ENCODE measurements around the gene TRDMT1. TPM values are rescaled to one million over a fixed set of nuclear protein-coding genes. Genes with fewer than 3 reads are reported as not detected.

The TRDMT1 gene
- total RNA-seq, 4 donors from 2014 or later: 4.0 to 24.8 (median 6.4) TPM

GRCh38 chr10:17234431-17234945, 33.0 kb upstream of the TRDMT1 start:
- Histone ChIP-seq H3K4me3 (peak overlapping the region in 1 of 4 donors; percentile 2), H3K27me3 (no peaks in the 10 kb centered on the region), H3K9me3 (no peaks in the 10 kb centered on the region), H3K27ac (peak overlapping the region in 2 of 4 donors; percentile 25 to 39), H3K4me1 (peaks cover 0 to 31% (median 6%) of the 10 kb centered on the region in 4 donors), H3K36me3 (peaks cover 0 to 46% (median 4%) of the 10 kb centered on the region in 3 donors)
- no peak for TF ChIP-seq POLR2A (IDR thresholded peaks at IDR 0.05)
- no peak for TF ChIP-seq CTCF (IDR thresholded peaks at IDR 0.05)
- no peak for DNase-seq

GRCh38 chr10:17233286-17233991, 32.0 kb upstream of the TRDMT1 start:
- H3K36me3 ChIP-seq: peaks cover 0 to 46% (median 4%) of the 10 kb centered on the region in 3 donors
- H3K9me3 ChIP-seq: no peaks in the 10 kb centered on the region
- peaks cover 0 to 37% (median 6%) of the 10 kb centered on the region in 4 donors for H3K4me1 ChIP-seq
- TF ChIP-seq CTCF (IDR thresholded peaks at IDR 0.05) (no peak), POLR2A (IDR thresholded peaks at IDR 0.05) (no peak)
- H3K27ac ChIP-seq: peak overlapping the region in 3 of 4 donors; percentile 13 to 36 (median 29)
- DNase-seq: no peak
- H3K4me3 ChIP-seq: peak overlapping the region in 1 of 4 donors; percentile 89
- H3K27me3 ChIP-seq: peaks cover 0 to 4% of the 10 kb centered on the region in 2 donors

- TF ChIP-seq CTCF (IDR thresholded peaks at IDR 0.05) (no peak), POLR2A (IDR thresholded peaks at IDR 0.05) (no peak)
- Histone ChIP-seq H3K4me3 (peak overlapping the region in 2 of 4 donors; percentile 11 to 89), H3K36me3 (peaks cover 0 to 46% (median 4%) of the 10 kb centered on the region in 3 donors), H3K27me3 (peaks cover 0 to 4% of the 10 kb centered on the region in 2 donors), H3K9me3 (no peaks in the 10 kb centered on the region), H3K4me1 (peaks cover 0 to 37% (median 6%) of the 10 kb centered on the region in 4 donors), H3K27ac (peak overlapping the region in 2 of 4 donors; percentile 26 to 99)
- no peak for DNase-seq
Observed at GRCh38 chr10:17232276-17232960, 30.9 kb upstream of the TRDMT1 start.

- H3K4me3 ChIP-seq: peak overlapping the region in 1 of 4 donors; percentile 89
- no peaks in the 10 kb centered on the region for H3K9me3 ChIP-seq
- peak overlapping the region in 3 of 4 donors; percentile 26 to 99 (median 95) for H3K27ac ChIP-seq
- TF ChIP-seq CTCF (IDR thresholded peaks at IDR 0.05): no peak
- no peak for TF ChIP-seq POLR2A (IDR thresholded peaks at IDR 0.05)
- peaks cover 0 to 4% of the 10 kb centered on the region in 2 donors for H3K27me3 ChIP-seq
- peaks cover 0 to 43% (median 4%) of the 10 kb centered on the region in 3 donors for H3K36me3 ChIP-seq
- no peak for DNase-seq
- H3K4me1 ChIP-seq: peaks cover 0 to 41% (median 10%) of the 10 kb centered on the region in 4 donors
Observed at GRCh38 chr10:17231788-17232187, 30.3 kb upstream of the TRDMT1 start.

GRCh38 chr10:17229967-17230682, 28.7 kb upstream of the TRDMT1 start:
- peaks cover 0 to 4% of the 10 kb centered on the region in 2 donors for H3K27me3 ChIP-seq

More at GRCh38 chr10:17229967-17230682, 28.7 kb upstream of the TRDMT1 start:
- TF ChIP-seq CTCF (IDR thresholded peaks at IDR 0.05) (peak in 1 of 6 experiments; percentile 47), POLR2A (IDR thresholded peaks at IDR 0.05) (peak; percentile 43 to 45)
- H3K4me3 ChIP-seq: peak overlapping the region; percentile 59 to 97 (median 78)
- peak overlapping the region; percentile 95 to 99 (median 98) for H3K27ac ChIP-seq
- DNase-seq: peak; percentile 86 to 95 (median 90)
- H3K4me1 ChIP-seq: peaks cover 0 to 44% (median 12%) of the 10 kb centered on the region in 4 donors
- peaks cover 0 to 28% (median 1%) of the 10 kb centered on the region in 3 donors for H3K36me3 ChIP-seq
- no peaks in the 10 kb centered on the region for H3K9me3 ChIP-seq
